Measurements from ENCODE around the gene ZC3H18.
A peak's percentile ranks its signal among the peaks of the same experiment; 100 is the strongest.

- TF ChIP-seq SPI1 (IDR thresholded peaks at IDR 0.05; ENCODE audit: borderline replicate concordance, insufficient read depth, low read depth, low read length) (no peak), IKZF2 (IDR thresholded peaks at IDR 0.05) (no peak), NFYB (IDR thresholded peaks at IDR 0.05; ENCODE audit: insufficient read depth, low read depth, low read length) (no peak), EZH2 (IDR thresholded peaks at IDR 0.05; ENCODE audit: borderline replicate concordance, control insufficient read depth, low read depth, low read length) (no peak), STAT1 (conservative IDR thresholded peaks at IDR 0.05) (no peak), EP300 (IDR thresholded peaks at IDR 0.05; ENCODE audit: borderline replicate concordance in 1 of 2, control insufficient read depth in 1 of 2, low read depth in 2 of 2, low read length in 2 of 2) (no peak), FOS (IDR thresholded peaks at IDR 0.05; ENCODE audit: borderline replicate concordance, extremely low read depth, insufficient read length) (no peak), POLR2A (IDR thresholded peaks at IDR 0.05; ENCODE audit: low read depth, low read length) (0 out of 2 replicates have a peak, but pooled peaks have one; percentile 32), BHLHE40 (IDR thresholded peaks at IDR 0.05; ENCODE audit: borderline replicate concordance in 1 of 2, low read depth in 2 of 2, low read length in 1 of 2) (no peak), MTA3 (IDR thresholded peaks at IDR 0.05; ENCODE audit: borderline replicate concordance, low read length) (no peak), NFYA (IDR thresholded peaks at IDR 0.05; ENCODE audit: borderline replicate concordance, low read depth, low read length) (no peak), ELK1 (IDR thresholded peaks at IDR 0.05; ENCODE audit: low read depth, low read length) (no peak)
- TF ChIP-seq, protein P1, sequence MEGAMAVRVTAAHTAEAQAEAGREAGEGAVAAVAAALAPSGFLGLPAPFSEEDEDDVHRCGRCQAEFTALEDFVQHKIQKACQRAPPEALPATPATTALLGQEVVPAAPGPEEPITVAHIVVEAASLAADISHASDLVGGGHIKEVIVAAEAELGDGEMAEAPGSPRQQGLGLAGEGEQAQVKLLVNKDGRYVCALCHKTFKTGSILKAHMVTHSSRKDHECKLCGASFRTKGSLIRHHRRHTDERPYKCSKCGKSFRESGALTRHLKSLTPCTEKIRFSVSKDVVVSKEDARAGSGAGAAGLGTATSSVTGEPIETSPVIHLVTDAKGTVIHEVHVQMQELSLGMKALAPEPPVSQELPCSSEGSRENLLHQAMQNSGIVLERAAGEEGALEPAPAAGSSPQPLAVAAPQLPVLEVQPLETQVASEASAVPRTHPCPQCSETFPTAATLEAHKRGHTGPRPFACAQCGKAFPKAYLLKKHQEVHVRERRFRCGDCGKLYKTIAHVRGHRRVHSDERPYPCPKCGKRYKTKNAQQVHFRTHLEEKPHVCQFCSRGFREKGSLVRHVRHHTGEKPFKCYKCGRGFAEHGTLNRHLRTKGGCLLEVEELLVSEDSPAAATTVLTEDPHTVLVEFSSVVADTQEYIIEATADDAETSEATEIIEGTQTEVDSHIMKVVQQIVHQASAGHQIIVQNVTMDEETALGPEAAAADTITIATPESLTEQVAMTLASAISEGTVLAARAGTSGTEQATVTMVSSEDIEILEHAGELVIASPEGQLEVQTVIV (IDR thresholded peaks at IDR 0.05; ENCODE audit: borderline replicate concordance, partially characterized antibody) = no peak
- TF ChIP-seq, protein P2, sequence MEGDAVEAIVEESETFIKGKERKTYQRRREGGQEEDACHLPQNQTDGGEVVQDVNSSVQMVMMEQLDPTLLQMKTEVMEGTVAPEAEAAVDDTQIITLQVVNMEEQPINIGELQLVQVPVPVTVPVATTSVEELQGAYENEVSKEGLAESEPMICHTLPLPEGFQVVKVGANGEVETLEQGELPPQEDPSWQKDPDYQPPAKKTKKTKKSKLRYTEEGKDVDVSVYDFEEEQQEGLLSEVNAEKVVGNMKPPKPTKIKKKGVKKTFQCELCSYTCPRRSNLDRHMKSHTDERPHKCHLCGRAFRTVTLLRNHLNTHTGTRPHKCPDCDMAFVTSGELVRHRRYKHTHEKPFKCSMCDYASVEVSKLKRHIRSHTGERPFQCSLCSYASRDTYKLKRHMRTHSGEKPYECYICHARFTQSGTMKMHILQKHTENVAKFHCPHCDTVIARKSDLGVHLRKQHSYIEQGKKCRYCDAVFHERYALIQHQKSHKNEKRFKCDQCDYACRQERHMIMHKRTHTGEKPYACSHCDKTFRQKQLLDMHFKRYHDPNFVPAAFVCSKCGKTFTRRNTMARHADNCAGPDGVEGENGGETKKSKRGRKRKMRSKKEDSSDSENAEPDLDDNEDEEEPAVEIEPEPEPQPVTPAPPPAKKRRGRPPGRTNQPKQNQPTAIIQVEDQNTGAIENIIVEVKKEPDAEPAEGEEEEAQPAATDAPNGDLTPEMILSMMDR (IDR thresholded peaks at IDR 0.05 in 2 of 3, conservative IDR thresholded peaks at IDR 0.05 in 1 of 3; ENCODE audit: control insufficient read depth in 2 of 3, extremely low read depth in 1 of 3, insufficient read depth in 1 of 3, low read depth in 3 of 3, low read length in 3 of 3) = no peak
These were observed 52.7 kb downstream of the ZC3H18 start for GRCh38 chr16:88622866-88623265.

Measured in GM12878 (cell line).